K562 (cell line): ENCODE results near the gene MOAP1. TPM values are rescaled to one million over a fixed set of nuclear protein-coding genes. Genes with fewer than 3 reads are reported as not detected.

Experiments used
- MECOM ChIP-seq: fragments of 250-450 bp; sonication (Bioruptor Pico); IDR thresholded peaks from 2 replicates; pipeline ENCODE4 v1.8.0; 2022; ENCODE audit warnings: inconsistent platforms
- ZBTB1 ChIP-seq: sonication (generic); formaldehyde crosslinking; IDR thresholded peaks from 2 replicates; pipeline ENCODE4 v1.8.1; 2023; ENCODE audit warnings: missing genetic modification reagents, low read depth, mild to moderate bottlenecking, borderline replicate concordance
- ZKSCAN8 ChIP-seq: fragments of 200-800 bp; sonication (Bioruptor generic); IDR thresholded peaks from 2 replicates; pipeline ENCODE4 v1.6.1; 2016; ENCODE audit warnings: missing genetic modification characterization, missing compliant biosample characterization
- ZNF668 ChIP-seq: fragments of 250-450 bp; sonication (Bioruptor Pico); IDR thresholded peaks from 2 replicates; pipeline ENCODE4 v1.8.0; 2022; ENCODE audit warnings: mild to moderate bottlenecking, inconsistent platforms
- ZSCAN29 ChIP-seq: fragments of 450-650 bp; IDR thresholded peaks from 2 replicates; pipeline ENCODE4 v1.6.1; 2017
- polyA plus RNA-seq, 8 experiments: library from polyadenylated mRNA; depleted of rRNA in 4 of 8; stranded (reverse) in 5 of 8; unstranded in 3 of 8; fragments of >200 nt; fragmentation: Nextera tagmentation in 2 of 8; fragmentation: Illumina TruSeq in 1 of 8; extraction: Ambion mirVana in 2 of 8; extraction: Trizol in 1 of 8; gene quantifications; 2 replicates each; pipeline versions ENCODE4 v1.2.1 to v1.2.3, GENCODE V29; 2011 to 2014; ENCODE audit warnings: inconsistent platforms in 1 of 8, missing spikeins in 1 of 8
- total RNA-seq, 7 experiments: library from RNA; depleted of rRNA in 6 of 7; stranded (reverse); fragments of >200 nt in 6 of 7; fragmentation: Illumina TruSeq in 2 of 7; extraction: Trizol in 2 of 7; gene quantifications; 2 replicates each; pipeline versions ENCODE4 v1.2.1 to v1.2.3, GENCODE V29; 2011 to 2021; ENCODE audit warnings: low replicate concordance in 1 of 7
- TF ChIP-seq, protein P1 (sequence below): fragments of 450-650 bp; IDR thresholded peaks from 2 replicates; pipeline ENCODE4 v1.6.1; 2016; ENCODE audit warnings: mild to moderate bottlenecking, moderate library complexity
- TF ChIP-seq, protein P2 (sequence below), 2 experiments: fragments of 450-650 bp in 1 of 2; sonication (generic) in 1 of 2; formaldehyde crosslinking; conservative IDR thresholded peaks; 2 replicates each; pipeline versions ENCODE4 v1.4.0 to v1.8.1; 2020 to 2022; ENCODE audit warnings: mild to moderate bottlenecking in 1 of 2, missing genetic modification reagents in 1 of 2
- TF ChIP-seq, protein P3 (sequence below): fragments of 250-450 bp; sonication (Bioruptor Pico); IDR thresholded peaks from 2 replicates; pipeline ENCODE4 v1.4.0; 2020; ENCODE audit warnings: mild to moderate bottlenecking, moderate library complexity
- TF ChIP-seq, protein P4 (sequence below): sonication (generic); formaldehyde crosslinking; IDR thresholded peaks from 2 replicates; pipeline ENCODE4 v1.8.0; 2022; ENCODE audit warnings: mild to moderate bottlenecking, missing genetic modification reagents
- TF ChIP-seq, protein P5 (sequence below): fragments of 450-650 bp; IDR thresholded peaks from 2 replicates; pipeline ENCODE4 v1.6.1; 2016; ENCODE audit warnings: antibody characterized with exemption

The MOAP1 gene
- total and polyA plus RNA-seq, 9 of the 15 experiments (the other 6 are each of a cell fraction or from before 2014, with no cell fraction given), result 1.5 to 14.4 (median 6.0) TPM

DNA sequence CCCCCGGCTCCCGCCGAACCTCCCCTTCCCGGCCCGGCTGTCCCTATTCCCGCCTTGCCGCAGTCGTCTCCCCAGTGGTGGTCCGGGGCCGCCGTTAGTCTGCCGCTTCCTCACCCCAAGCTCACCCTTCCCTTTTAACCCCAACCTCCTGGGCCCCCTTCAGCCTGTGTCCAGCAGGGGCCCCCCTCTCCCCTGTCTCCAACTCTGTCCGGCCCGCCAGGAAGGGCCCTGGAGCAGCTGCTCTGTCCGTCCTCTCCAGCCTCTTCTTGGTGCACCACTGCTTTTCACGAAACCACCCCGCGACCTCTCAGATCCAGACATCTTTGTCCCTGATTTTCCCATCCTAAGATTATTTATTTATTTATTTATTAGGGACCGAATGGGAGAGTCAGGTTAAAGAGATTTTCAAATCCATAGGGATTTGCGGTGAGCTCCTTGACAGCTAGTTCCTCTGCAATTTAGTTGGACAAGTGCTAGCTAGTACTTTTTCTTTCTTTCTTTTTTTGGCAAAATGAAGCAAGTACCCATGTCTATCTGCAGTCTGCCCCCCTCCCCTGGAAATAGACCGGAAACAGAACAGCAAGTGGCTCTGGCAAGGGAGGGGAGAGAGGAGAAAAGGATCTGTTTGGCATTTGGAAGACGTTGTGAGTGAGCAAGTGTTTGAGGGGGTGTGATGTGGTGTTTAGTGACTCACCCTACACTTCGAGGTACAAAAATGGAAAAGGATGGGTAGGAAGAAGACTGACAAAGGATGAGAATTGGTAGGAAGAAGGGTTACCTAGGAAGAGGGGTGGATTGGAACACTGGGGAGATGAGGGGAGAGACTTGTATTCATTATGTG is 23.0 kb upstream of the MOAP1 start (continued):
- TF ChIP-seq, protein P1, sequence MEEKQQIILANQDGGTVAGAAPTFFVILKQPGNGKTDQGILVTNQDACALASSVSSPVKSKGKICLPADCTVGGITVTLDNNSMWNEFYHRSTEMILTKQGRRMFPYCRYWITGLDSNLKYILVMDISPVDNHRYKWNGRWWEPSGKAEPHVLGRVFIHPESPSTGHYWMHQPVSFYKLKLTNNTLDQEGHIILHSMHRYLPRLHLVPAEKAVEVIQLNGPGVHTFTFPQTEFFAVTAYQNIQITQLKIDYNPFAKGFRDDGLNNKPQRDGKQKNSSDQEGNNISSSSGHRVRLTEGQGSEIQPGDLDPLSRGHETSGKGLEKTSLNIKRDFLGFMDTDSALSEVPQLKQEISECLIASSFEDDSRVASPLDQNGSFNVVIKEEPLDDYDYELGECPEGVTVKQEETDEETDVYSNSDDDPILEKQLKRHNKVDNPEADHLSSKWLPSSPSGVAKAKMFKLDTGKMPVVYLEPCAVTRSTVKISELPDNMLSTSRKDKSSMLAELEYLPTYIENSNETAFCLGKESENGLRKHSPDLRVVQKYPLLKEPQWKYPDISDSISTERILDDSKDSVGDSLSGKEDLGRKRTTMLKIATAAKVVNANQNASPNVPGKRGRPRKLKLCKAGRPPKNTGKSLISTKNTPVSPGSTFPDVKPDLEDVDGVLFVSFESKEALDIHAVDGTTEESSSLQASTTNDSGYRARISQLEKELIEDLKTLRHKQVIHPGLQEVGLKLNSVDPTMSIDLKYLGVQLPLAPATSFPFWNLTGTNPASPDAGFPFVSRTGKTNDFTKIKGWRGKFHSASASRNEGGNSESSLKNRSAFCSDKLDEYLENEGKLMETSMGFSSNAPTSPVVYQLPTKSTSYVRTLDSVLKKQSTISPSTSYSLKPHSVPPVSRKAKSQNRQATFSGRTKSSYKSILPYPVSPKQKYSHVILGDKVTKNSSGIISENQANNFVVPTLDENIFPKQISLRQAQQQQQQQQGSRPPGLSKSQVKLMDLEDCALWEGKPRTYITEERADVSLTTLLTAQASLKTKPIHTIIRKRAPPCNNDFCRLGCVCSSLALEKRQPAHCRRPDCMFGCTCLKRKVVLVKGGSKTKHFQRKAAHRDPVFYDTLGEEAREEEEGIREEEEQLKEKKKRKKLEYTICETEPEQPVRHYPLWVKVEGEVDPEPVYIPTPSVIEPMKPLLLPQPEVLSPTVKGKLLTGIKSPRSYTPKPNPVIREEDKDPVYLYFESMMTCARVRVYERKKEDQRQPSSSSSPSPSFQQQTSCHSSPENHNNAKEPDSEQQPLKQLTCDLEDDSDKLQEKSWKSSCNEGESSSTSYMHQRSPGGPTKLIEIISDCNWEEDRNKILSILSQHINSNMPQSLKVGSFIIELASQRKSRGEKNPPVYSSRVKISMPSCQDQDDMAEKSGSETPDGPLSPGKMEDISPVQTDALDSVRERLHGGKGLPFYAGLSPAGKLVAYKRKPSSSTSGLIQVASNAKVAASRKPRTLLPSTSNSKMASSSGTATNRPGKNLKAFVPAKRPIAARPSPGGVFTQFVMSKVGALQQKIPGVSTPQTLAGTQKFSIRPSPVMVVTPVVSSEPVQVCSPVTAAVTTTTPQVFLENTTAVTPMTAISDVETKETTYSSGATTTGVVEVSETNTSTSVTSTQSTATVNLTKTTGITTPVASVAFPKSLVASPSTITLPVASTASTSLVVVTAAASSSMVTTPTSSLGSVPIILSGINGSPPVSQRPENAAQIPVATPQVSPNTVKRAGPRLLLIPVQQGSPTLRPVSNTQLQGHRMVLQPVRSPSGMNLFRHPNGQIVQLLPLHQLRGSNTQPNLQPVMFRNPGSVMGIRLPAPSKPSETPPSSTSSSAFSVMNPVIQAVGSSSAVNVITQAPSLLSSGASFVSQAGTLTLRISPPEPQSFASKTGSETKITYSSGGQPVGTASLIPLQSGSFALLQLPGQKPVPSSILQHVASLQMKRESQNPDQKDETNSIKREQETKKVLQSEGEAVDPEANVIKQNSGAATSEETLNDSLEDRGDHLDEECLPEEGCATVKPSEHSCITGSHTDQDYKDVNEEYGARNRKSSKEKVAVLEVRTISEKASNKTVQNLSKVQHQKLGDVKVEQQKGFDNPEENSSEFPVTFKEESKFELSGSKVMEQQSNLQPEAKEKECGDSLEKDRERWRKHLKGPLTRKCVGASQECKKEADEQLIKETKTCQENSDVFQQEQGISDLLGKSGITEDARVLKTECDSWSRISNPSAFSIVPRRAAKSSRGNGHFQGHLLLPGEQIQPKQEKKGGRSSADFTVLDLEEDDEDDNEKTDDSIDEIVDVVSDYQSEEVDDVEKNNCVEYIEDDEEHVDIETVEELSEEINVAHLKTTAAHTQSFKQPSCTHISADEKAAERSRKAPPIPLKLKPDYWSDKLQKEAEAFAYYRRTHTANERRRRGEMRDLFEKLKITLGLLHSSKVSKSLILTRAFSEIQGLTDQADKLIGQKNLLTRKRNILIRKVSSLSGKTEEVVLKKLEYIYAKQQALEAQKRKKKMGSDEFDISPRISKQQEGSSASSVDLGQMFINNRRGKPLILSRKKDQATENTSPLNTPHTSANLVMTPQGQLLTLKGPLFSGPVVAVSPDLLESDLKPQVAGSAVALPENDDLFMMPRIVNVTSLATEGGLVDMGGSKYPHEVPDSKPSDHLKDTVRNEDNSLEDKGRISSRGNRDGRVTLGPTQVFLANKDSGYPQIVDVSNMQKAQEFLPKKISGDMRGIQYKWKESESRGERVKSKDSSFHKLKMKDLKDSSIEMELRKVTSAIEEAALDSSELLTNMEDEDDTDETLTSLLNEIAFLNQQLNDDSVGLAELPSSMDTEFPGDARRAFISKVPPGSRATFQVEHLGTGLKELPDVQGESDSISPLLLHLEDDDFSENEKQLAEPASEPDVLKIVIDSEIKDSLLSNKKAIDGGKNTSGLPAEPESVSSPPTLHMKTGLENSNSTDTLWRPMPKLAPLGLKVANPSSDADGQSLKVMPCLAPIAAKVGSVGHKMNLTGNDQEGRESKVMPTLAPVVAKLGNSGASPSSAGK, result no peak; the same call in 1 of the 2 replicates
- TF ChIP-seq ZKSCAN8 (CRISPR knock-in tag) (no peak), ZSCAN29 (no peak), ZNF668 (CRISPR knock-in tag) (no peak), MECOM (no peak), ZBTB1 (CRISPR knock-in tag) (0 out of 2 replicates have a peak, but pooled peaks have one; percentile 19)
- TF ChIP-seq, protein P2, sequence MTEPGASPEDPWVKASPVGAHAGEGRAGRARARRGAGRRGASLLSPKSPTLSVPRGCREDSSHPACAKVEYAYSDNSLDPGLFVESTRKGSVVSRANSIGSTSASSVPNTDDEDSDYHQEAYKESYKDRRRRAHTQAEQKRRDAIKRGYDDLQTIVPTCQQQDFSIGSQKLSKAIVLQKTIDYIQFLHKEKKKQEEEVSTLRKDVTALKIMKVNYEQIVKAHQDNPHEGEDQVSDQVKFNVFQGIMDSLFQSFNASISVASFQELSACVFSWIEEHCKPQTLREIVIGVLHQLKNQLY (CRISPR knock-in tag; conservative IDR thresholded peaks at IDR 0.05), result no peak
- TF ChIP-seq, protein P3, sequence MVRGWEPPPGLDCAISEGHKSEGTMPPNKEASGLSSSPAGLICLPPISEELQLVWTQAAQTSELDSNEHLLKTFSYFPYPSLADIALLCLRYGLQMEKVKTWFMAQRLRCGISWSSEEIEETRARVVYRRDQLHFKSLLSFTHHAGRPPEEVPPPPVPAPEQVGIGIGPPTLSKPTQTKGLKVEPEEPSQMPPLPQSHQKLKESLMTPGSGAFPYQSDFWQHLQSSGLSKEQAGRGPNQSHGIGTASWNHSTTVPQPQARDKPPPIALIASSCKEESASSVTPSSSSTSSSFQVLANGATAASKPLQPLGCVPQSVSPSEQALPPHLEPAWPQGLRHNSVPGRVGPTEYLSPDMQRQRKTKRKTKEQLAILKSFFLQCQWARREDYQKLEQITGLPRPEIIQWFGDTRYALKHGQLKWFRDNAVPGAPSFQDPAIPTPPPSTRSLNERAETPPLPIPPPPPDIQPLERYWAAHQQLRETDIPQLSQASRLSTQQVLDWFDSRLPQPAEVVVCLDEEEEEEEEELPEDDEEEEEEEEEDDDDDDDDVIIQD (CRISPR knock-in tag), result no peak
- TF ChIP-seq, protein P4, sequence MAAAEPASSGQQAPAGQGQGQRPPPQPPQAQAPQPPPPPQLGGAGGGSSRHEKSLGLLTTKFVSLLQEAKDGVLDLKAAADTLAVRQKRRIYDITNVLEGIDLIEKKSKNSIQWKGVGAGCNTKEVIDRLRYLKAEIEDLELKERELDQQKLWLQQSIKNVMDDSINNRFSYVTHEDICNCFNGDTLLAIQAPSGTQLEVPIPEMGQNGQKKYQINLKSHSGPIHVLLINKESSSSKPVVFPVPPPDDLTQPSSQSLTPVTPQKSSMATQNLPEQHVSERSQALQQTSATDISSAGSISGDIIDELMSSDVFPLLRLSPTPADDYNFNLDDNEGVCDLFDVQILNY (CRISPR knock-in tag), result no peak
- TF ChIP-seq, protein P5, sequence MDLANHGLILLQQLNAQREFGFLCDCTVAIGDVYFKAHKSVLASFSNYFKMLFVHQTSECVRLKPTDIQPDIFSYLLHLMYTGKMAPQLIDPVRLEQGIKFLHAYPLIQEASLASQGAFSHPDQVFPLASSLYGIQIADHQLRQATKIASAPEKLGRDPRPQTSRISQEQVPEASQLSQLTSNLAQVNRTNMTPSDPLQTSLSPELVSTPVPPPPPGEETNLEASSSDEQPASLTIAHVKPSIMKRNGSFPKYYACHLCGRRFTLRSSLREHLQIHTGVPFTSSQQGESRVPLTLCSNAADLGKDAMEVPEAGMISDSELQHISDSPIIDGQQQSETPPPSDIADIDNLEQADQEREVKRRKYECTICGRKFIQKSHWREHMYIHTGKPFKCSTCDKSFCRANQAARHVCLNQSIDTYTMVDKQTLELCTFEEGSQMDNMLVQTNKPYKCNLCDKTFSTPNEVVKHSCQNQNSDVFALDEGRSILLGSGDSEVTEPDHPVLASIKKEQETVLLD, result no peak
